NB4 (cell line): ENCODE measurements around the gene ZBED4.

Experiments
- CTCF ChIP-seq: IDR thresholded peaks from one replicate; pipeline ENCODE4 v1.5.1; 2012; ENCODE audit warnings: low read depth, low read length
- MAX ChIP-seq: IDR thresholded peaks from 2 replicates; pipeline ENCODE4 v1.6.1; 2011; ENCODE audit warnings: low read depth, low read length
- MYC ChIP-seq: IDR thresholded peaks from 2 replicates; pipeline ENCODE4 v1.6.1; 2011; ENCODE audit warnings: low read depth, low read length
- POLR2A ChIP-seq: IDR thresholded peaks from 2 replicates; pipeline ENCODE4 v1.6.1; 2011; ENCODE audit warnings: mild to moderate bottlenecking; ENCODE audit not compliant: insufficient read length; ENCODE audit errors: extremely low read depth

DNA sequence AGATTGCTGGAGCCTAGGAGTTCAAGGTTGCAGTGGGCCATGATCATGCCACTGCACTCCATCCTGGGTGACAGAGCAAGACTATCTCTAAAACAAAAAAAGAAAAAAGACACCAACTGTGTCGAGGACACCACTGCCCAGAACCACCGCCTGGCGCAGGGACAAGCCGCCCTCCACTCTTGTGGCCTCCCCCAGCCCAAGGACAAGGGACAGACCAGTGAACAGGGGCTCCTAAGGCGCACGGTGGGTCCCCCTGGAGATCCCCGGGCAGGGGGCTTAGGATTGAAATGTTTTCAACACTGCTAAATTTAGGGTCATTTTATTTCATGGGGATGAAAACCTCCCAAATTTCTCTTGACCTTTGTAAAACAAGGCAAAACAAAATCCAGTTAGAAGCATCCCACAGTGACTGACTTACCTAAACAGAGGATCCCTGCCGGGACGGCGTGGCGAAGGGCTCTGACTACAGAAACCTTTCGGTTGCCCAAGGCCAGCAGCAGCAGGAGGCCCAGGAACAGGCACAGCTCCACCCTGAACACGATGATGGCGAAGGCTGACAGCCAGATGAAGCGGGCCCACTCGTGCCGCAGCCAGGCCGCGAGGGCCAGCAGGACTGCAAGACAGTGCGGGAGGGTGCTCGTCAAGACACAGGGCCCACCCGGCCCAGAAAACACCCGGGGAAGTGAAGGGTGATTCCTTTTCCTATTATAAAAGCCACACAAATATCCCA, 56.0 kb downstream of the ZBED4 start:
- no peak for TF ChIP-seq CTCF
- TF ChIP-seq POLR2A = no peak
- TF ChIP-seq MYC = no peak
- TF ChIP-seq MAX = no peak
